Natural killer cell treated with Interleukin-12 subunit alpha and Interleukin-12 subunit beta and Interleukin-15 and Interleukin-18, amount 100 ng/mL, for 72 hours (primary cell): Measurements from ENCODE around the gene FARS2. TPM values are rescaled to one million over a fixed set of nuclear protein-coding genes. Genes with fewer than 3 reads are reported as not detected.
"Not testable (repeated sequence)": the region's sequence is repeated elsewhere in the genome, so short reads cannot be mapped to it uniquely, and the experiment has no call there.

Source experiments
- ATAC-seq, 2 donors: fragments of 150-1000 bp; cut with Tn5 transposase in 1 of 2; sonication (Bioruptor Pico), chemical (Tn5 transposase) in 1 of 2; 2 replicates each; pipeline ENCODE4 v1.10.0; 2021
- DNase-seq: peaks from one replicate; pipeline ENCODE4 v3.0.0; 2022; ENCODE audit warnings: low spot score
- H3K27ac Mint-ChIP-seq, 2 donors: 1 replicate in 1 of 2; 2 replicates in 1 of 2; pipeline ENCODE4 v1.8.0; 2022; ENCODE audit warnings: mixed read lengths in 2 of 2, mild to moderate bottlenecking in 1 of 2, moderate library complexity in 1 of 2
- H3K27me3 Mint-ChIP-seq, 2 donors: 1 replicate in 1 of 2; 2 replicates in 1 of 2; pipeline ENCODE4 v1.8.0; 2022; ENCODE audit warnings: mixed read lengths in 2 of 2
- H3K36me3 Mint-ChIP-seq: one replicate; pipeline ENCODE4 v1.8.0; 2022; ENCODE audit warnings: mixed read lengths
- H3K4me1 Mint-ChIP-seq, 2 donors: 1 replicate in 1 of 2; 2 replicates in 1 of 2; pipeline ENCODE4 v1.8.0; 2022; ENCODE audit warnings: low read depth in 2 of 2, mixed read lengths in 2 of 2, mild to moderate bottlenecking in 1 of 2
- H3K4me3 Mint-ChIP-seq: one replicate; pipeline ENCODE4 v1.8.0; 2022; ENCODE audit warnings: mixed read lengths
- H3K9me3 Mint-ChIP-seq: 2 replicates; pipeline ENCODE4 v1.8.0; 2022; ENCODE audit warnings: mixed read lengths
- total RNA-seq, 2 donors: library from RNA; stranded (reverse); gene quantifications; one replicate each; pipeline ENCODE4 v1.2.3, GENCODE V29; 2022

FARS2 gene
- total RNA-seq, 2 donors from 2014 or later, result 20.4 to 41.7 TPM

DNA sequence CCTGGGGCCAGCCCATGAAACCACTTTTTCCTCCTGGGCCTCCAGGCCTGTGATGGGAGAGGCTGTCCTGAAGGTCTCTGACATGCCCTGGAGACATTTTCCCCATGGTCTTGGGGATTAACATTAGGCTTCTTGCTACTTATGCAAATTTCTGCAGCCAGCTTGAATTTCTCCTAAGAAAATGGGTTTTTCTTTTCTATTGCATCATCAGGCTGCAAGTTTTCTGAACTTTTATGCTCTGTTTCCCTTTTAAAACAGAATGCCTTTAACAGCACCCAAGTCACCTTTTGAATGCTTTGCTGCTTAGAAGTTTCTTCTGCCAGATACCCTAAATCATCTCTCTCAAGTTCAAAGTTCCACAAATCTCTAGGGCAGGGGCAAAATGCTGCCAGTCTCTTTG lies 535.2 kb downstream of the FARS2 start:
- Mint-ChIP-seq H3K36me3 (peaks cover 11% of the 10 kb centered on the region), H3K4me1 (peaks cover 20 to 21% of the 10 kb centered on the region in 2 donors)
- not testable (repeated sequence) for H3K9me3 Mint-ChIP-seq, H3K27me3 Mint-ChIP-seq, H3K4me3 Mint-ChIP-seq, H3K27ac Mint-ChIP-seq, ATAC-seq
- DNase-seq, result peak; percentile 1

DNA sequence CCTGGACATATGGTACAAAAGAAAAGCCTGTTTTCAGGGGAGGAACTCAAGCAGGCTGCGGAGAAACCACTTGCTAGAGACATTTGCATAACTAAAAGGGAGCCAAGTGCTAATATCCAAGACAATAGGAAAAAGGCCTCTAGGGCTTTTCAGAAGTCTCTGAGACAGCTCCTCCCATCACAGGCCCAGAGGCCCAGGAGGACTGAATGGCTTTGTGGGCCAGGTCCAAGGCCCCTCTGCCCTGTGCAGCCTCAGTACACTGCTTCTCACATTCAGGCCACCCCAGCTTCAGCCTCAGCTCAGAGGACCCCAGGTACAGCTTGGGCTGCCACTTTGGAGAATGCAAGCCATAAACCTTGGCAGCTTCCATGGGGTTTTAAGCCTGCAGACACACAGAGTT lies 545.1 kb downstream of the FARS2 start:
- not testable (repeated sequence) for H3K27me3 Mint-ChIP-seq

DNA sequence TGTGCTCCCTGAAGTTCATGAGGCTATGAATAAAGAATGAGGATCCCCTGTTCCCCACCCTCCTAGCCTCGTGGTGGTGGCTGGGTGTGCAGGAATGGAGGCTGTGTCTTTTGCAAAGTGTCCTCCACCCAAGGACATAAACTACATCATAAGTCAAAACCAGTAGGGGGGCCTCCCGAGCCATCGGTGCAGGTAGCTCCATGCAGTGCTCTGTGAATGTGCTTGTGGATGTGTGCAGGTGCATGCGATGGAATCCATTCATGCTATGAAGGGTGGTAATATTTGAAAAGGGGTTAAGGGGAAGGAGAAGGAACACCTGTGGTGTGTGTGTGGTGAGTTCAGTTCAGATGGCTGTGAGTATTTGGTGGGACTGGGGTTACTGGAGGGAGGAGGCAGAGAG lies 548.1 kb downstream of the FARS2 start:
- H3K27ac Mint-ChIP-seq, result peak overlapping the region in 1 of 2 donors; percentile 21
- H3K4me3 Mint-ChIP-seq, result peak overlapping the region; percentile 4
- peaks cover 27 to 29% of the 10 kb centered on the region in 2 donors for H3K4me1 Mint-ChIP-seq
- H3K9me3 Mint-ChIP-seq, result peaks cover 3% of the 10 kb centered on the region
- H3K36me3 Mint-ChIP-seq, result peaks cover 12% of the 10 kb centered on the region
- DNase-seq, result no peak
- no peak for ATAC-seq
- no peaks in the 10 kb centered on the region for H3K27me3 Mint-ChIP-seq

More for the DNA sequence above, 545.1 kb downstream of the FARS2 start:
- H3K4me3 Mint-ChIP-seq, ATAC-seq, H3K9me3 Mint-ChIP-seq, DNase-seq, H3K36me3 Mint-ChIP-seq, H3K27ac Mint-ChIP-seq: not testable (repeated sequence)
- H3K4me1 Mint-ChIP-seq, result peaks cover 16% of the 10 kb centered on the region in 2 donors

DNA sequence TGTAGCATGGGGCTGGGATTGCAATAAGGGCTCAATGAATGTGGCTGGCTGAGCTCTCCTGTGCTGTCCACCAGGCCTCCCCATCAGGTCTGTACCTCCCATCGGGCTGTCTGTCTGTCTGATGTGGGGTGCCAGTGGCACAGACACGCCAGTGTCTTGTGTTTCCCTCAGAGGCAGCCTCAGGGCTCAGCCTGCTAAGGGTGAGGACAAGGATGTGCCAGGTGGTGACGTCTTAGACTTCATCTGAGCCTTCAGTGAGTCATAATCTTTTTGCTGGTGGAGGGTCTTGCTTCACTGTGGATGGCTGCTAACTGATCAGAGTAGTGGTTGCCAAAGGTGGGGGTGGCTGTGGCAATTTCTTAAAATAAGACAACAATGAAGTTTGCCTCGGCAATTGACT lies 550.7 kb downstream of the FARS2 start:
- H3K4me1 Mint-ChIP-seq, result peaks cover 27 to 29% of the 10 kb centered on the region in 2 donors
- DNase-seq (no peak), ATAC-seq (no peak)
- no peaks in the 10 kb centered on the region for H3K9me3 Mint-ChIP-seq
- H3K36me3 Mint-ChIP-seq, result peaks cover 4% of the 10 kb centered on the region
- H3K4me3 Mint-ChIP-seq, result no peak overlapping the region
- H3K27me3 Mint-ChIP-seq, result no peaks in the 10 kb centered on the region
- no peak overlapping the region for H3K27ac Mint-ChIP-seq

DNA sequence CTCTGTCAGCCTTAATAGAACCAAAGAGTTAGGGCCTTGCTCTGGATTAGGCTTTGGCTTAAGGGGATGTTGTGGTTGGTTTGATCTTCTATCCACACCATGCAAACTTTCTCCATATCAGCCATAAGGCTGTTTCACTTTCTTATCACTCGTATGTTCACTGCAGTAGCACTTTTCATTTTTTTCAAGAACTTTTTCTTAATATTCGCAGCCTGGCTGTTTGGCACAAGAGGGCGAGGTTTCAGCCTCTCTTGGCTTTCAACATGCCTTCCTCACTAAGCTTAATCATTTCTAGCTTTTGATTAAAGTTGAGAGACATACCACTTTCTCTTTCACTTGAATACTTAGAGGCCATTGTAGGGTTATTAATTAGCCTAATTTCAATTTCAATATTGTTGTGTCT lies 552.3 kb downstream of the FARS2 start:
- Mint-ChIP-seq H3K27me3 (no peaks in the 10 kb centered on the region), H3K4me1 (peaks cover 27 to 29% of the 10 kb centered on the region in 2 donors), H3K9me3 (no peaks in the 10 kb centered on the region), H3K36me3 (peaks cover 4% of the 10 kb centered on the region), H3K27ac (peak overlapping the region; percentile 4 to 24), H3K4me3 (peak overlapping the region; percentile 36)
- no peak for DNase-seq
- ATAC-seq, result peak in 1 of 2 donors; percentile 55

DNA sequence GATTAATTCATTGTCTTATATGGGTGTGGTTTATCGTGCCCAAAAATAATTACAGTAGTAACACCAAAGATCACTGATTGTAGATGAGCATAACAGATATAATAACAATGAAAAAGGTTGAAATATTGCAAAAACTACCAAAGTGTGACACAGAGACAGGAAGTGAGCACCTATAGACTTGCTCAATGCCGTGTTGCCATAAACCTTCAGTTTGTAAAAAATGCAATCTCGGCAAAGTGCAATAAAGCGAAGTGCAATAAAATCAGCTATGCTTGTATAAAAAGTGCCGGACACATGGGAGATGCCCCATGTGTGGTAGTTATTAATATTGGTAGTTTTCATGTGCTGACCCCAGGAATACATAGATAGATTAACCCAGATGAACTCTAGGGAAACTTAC lies 552.8 kb downstream of the FARS2 start:
- no peak for ATAC-seq
- Mint-ChIP-seq H3K27me3 (no peaks in the 10 kb centered on the region), H3K36me3 (peaks cover 4% of the 10 kb centered on the region), H3K9me3 (no peaks in the 10 kb centered on the region), H3K27ac (peak overlapping the region; percentile 4 to 24), H3K4me1 (peaks cover 25 to 29% of the 10 kb centered on the region in 2 donors), H3K4me3 (peak overlapping the region; percentile 36)
- no peak for DNase-seq

DNA sequence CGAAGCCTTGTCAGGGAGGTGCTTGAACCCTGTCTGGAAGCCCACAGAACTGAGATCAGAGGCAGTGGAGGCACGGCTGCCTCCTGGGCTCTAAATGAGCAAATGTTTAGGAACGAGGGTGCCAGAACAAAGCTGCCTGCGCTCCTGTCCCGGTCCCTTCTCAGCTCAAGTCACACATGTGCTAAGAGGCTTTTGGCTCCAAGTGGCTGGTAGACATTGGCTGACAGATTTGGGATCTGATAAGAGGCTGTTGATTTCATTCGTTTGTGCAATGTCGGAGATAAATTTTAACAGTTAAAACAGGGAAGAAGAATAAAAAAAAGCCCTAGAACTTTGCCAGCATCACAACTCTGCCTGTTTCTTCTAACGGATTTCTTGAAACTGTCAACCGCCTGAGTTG lies 553.6 kb downstream of the FARS2 start:
- Mint-ChIP-seq H3K4me3 (no peak overlapping the region), H3K4me1 (peaks cover 19 to 22% of the 10 kb centered on the region in 2 donors), H3K36me3 (peaks cover 4% of the 10 kb centered on the region), H3K27me3 (no peaks in the 10 kb centered on the region), H3K9me3 (no peaks in the 10 kb centered on the region), H3K27ac (no peak overlapping the region)
- DNase-seq (no peak), ATAC-seq (no peak)

DNA sequence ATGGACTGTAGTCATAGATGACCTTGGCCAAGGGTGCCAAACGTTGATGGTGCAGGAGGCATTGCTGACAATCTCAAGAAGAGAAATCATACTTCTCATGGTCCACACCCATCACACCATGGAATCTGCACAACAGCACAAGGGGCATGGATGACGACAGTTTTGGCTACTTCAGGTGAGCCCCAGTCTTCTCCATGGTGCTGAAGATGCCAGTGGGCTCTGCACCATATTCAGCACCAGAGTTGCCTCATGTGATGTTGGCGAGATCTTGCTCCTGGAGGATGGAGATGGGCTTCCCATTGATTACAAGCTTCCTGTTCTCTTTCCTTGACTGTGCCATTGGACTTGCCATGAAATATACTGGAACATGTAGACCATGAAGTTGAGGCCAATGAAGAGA lies 556.6 kb downstream of the FARS2 start:
- Mint-ChIP-seq H3K36me3 (peaks cover 4% of the 10 kb centered on the region), H3K27me3 (no peaks in the 10 kb centered on the region), H3K4me1 (peaks cover 12 to 14% of the 10 kb centered on the region in 2 donors), H3K27ac (no peak overlapping the region), H3K4me3 (no peak overlapping the region), H3K9me3 (no peaks in the 10 kb centered on the region)
- DNase-seq (no peak), ATAC-seq (no peak)

DNA sequence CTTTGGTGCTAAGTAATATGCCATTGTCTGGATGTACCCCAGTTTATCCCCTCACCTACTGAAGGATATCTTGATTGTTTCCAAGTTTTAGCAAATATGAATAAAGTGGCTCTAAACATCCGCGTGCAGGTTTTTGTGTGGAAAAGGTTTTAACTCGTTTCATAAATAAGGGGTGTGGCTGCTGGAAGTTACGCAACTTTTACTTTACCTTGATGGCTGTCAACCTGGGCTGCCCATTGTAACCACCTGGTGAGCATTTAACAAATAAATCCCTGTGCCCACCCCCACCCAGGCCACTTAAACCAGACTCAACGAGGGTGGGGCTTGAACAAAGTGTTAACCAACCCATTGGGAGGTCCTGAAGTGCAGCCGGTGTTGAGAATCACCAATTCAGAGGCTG lies 557.6 kb downstream of the FARS2 start:
- ATAC-seq (no peak), DNase-seq (no peak)
- H3K36me3 Mint-ChIP-seq, result no peaks in the 10 kb centered on the region
- no peak overlapping the region for H3K4me3 Mint-ChIP-seq
- no peaks in the 10 kb centered on the region for H3K27me3 Mint-ChIP-seq
- H3K9me3 Mint-ChIP-seq, result no peaks in the 10 kb centered on the region
- H3K4me1 Mint-ChIP-seq, result peaks cover 5 to 11% of the 10 kb centered on the region in 2 donors
- no peak overlapping the region for H3K27ac Mint-ChIP-seq

Other genes with a start within 250 kb of the FARS2 start
- under 1 TPM in 1 of 2 donors, not detected in 1; 0.05 TPM for gene PPP1R3G, start 176.2 kb upstream of the FARS2 start, total RNA-seq
- gene LYRM4, start 563 bp upstream of the FARS2 start, total RNA-seq, result 10 to 100 TPM; 27.7 to 43.0 TPM